Measurements from ENCODE around the gene EML6.

The EML6 gene

DNA sequence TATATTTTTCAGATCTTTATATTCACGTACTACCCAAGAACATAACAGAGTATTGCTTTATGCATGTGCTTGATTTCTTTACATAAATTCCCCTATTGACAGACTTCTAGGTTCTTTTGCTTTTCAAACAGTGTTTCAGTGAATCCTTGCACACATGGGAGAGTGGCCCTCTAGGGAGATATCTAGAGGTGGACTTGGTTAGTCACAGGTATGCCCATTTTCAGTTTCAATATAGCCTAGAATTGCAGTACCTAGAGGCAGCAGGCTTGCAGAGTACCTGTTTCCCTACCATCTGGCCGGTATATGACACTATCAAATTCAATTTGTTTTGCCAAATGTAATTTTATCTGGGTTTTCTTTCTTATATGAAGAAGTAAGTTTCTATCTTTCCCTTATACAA, 36.8 kb downstream of the EML6 start:
- no peak for DNase-seq

DNA sequence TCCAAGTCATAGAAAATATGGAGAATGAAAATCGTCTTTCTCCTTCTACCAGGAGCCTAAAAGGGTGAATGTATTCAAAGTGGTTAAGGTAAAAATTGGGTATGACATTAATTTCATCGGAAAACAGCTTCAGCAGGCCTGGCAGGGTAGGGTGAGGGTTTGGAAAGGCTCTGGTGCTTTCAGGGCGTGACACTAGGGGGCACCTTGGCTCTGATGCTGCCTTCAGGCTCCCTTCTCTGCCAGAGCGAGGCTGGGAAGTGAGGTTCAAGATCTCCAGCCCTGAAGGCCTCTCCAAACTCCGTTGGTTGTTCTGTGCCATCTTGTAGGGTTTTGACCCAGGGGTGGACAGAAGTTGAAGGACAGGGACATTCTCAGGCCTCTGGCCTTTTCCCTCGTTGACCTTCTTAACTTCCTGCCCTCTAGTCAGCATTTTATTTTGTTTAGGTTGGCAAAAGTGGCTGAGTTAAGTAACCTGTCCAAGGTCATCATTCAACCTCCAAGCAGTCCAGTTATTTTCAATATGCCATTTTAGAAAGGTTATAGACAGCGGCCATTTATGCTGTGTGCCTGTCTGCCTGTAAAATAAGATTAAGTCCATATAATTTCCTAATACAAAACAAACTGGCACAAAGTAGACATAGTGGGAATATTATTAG, 40.3 kb downstream of the EML6 start:
- DNase-seq: no peak

DNA sequence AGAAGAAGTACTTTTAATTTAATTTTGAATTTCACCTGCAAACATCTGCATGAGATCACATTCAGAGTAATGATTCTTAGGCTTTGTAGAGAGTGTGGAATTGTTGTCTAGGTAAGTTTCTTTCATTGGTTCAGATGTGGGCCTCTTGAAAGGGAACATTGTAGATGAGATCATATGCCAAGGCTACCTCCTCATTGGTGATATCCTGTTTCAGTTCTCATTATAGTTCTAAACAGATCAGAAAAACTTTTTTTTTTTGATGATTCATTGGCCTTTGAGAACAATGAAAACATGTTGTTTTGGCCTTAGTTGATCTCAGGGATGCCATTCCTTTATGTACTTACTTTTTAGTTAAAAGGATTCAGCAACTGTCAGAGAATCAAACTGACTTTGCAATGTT, 44.5 kb downstream of the EML6 start:
- DNase-seq: no peak

DNA sequence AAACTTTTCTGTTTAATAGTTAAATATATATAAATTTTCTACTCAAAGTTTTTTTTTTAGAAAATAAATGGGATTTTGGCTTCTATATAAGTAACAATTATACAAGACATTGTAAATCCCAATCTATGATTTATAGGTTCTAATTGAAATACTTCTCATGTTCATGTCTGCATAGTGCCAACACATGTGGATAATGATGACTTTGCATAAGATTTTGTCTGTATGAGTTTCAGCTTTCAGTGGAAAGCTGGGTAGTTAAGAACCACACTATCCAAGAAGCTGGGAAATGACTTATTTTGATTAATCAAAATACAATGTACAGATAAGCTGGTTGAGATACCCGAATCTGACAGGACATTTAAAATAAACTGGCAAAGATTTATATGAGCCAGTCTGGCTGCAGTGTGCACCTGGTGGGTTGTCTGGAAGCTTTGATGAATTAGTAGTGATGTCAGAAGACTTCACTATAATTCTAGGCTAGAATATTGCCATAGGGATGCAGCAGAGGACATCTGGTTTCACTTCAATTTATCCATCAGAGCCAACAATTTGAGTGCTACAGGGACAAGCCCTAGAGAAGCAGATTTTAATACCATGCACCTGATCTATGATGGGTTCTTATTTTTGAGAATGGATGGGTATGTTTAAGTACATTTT, 45.4 kb downstream of the EML6 start:
- no peak for DNase-seq

- no peak for DNase-seq
These were observed 46.7 kb downstream of the EML6 start for GRCh38 chr2:54770211-54770610.

GRCh38 chr2:54770676-54771075, 47.2 kb downstream of the EML6 start:
- DNase-seq: no peak

DNA sequence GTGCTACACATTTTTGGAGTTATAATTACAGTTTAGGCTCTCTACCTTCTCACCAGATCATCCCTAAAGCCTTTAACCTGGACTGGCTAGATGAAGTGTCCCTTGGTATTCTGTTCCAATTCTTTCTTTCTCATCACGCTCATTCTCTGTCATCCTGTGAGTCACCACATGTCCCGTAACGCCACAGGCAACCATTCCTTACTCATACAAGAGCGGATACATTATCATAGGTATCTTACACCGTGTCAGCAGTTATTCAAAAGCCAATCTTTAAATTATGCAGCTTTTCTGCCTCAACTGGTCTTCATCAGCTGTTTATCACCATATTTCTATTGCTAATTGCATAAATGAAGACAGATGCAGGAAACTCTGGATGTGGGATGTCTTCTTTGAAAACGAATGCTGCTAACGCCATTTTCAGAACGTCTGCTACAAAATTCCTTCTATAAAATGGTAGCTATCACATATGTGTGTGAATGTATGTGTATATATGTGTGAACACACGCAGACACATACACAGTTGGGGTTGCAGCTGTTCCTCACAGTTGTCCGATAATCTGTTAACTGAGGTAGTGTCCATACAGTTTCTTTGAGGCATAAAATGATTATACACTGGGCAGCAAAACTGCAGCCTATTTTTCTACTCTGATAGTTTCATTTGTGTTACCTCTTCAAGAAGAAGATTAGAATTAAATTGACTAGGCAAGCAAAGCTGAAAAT, 47.9 kb downstream of the EML6 start:
- no peak for DNase-seq

DNA sequence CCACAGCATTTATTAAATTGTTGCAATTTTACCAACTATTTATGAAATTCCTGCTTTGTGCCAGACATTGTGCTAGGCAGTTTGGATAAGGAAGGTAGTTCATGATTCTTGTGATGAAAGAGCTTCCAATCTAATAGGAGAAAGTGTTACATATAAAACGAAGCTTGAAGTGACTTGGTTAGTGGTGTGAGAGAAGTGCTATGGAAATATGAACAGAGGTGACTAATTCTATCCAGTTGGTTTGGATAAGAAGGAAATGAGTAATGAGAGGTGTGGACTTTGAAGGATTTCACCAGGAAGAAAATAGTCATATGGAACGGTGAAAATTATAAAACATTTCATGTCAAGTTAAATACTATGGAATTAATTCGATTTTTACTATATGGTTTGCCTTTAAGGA, 48.6 kb downstream of the EML6 start:
- no peak for DNase-seq

GRCh38 chr2:54772531-54772930, 49.1 kb downstream of the EML6 start:
- no peak for DNase-seq

- DNase-seq: no peak
These were observed 49.8 kb downstream of the EML6 start for GRCh38 chr2:54773233-54773632.

DNA sequence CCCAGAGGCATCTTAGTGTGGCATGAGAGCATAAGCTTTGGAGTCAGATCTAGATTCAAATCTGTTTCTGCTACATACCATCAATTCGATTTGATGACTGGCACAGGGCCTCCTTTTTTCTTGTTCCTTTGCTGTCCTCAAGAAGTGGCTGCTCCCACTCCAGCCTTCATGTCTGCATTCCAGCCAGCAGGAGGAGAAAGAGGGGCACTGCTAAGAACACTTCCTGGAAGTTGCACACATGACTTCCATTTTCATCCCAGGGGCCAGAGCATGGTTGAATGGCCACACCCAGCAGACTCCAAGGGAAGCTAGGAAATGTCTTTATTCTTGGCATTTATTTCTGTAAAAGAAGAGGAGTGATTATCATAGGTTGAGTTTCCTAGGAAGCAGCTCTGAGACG, 50.4 kb downstream of the EML6 start:
- DNase-seq: no peak

DNA sequence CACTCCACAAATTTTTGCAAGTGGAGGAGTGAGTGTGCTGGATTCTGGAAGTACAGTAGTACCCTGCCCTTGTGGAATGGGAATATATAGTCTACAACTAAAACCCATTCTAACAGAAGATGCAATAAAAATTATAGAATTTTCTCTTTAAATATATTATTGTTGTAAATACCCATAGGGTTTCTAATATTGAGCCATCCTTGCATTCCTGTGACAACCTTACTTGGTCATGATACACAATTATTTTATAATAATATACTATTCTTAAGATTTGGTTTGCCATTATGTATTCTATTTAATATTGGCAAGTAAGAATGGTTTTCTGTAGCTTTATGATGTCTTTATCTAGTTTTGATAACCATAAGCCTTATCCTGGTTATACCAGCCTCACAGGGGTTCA, 52.2 kb downstream of the EML6 start:
- no peak for DNase-seq

DNA sequence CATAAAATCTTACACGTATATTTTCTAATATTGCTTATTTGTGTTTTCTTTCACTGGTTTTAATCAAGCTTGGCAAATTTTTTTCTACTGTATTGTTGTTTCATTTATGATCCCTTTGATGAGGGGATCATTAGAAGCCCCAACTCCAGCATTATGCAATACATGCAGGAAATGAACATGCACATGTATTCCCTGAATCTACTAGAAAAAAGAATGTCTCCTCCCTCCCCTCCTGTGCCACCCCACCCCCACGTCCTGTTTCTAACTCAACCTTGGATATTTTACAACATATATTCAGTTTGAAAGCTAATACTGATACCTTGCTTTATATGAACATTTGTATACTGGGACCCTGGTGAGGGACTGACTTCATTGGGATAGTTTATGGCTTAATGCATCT, 53.0 kb downstream of the EML6 start:
- DNase-seq: no peak

DNA sequence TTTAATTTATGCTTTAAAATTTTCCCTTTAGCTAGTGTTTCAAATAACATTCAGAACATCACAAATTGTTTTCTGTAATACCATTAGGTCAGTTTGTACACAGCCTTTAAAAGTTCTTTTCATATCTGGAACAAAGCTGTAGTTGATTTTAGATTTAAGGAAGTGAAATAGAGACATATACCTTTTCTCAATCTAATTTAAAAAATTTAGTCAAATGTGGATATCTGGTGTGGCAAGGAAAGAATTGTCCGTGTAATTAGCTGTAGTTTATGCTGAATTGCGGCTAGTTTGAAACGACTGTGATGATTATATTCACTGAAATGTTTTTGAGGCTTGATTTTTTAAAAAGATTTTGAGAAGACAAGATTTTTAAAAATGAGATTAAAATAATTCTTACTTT, 59.9 kb downstream of the EML6 start:
- DNase-seq: no peak

DNA sequence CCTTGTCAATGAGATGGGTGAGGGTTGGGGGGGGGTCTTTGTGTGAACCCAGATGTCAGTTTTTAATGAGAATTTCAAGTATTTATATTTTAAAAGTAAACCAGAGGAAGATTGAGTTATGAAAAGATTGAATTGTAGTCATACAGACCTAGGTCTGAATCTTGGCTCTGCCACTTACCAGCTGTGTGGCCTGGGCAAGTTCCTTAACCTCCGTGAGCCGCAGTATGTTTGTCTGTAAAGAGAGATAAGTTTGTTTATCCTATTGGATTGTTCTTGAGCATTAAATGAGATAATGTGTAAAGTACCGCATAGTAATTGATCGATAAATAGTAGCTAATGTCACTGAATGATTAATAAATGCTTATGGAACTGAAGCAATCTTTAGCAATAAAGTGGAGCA, 63.8 kb downstream of the EML6 start:
- no peak for DNase-seq

GRCh38 chr2:54787755-54788366, 64.4 kb downstream of the EML6 start:
- no peak for DNase-seq

- no peak for DNase-seq
These were observed 66.4 kb downstream of the EML6 start for GRCh38 chr2:54789878-54790277.

- no peak for DNase-seq
These were observed 68.4 kb downstream of the EML6 start for GRCh38 chr2:54791831-54792230.

- DNase-seq: no peak
These were observed 73.8 kb downstream of the EML6 start for GRCh38 chr2:54797307-54797706.

DNA sequence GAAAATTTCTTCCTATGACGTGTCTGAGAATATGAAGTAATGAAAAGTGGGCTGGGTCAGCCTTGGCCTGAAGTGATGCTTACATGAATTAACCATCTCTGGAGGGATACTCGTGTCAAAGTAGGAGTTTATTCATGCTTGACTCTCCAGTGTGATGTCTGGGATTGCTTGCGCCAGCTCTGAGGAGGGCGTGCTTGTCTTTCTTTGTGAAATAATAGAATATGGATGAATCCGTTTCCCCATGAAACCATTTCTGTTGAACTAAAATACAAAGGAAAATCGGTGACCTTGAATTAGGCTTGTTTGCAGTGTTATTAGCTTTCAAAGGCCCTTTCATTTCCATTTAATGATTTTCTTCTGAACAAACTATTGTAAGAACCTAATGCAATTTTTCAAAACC, 77.9 kb downstream of the EML6 start:
- no peak for DNase-seq

- DNase-seq: no peak
These were observed 80.6 kb downstream of the EML6 start for GRCh38 chr2:54803783-54804751.

GRCh38 chr2:54805255-54805654, 81.8 kb downstream of the EML6 start:
- no peak for DNase-seq

- DNase-seq: no peak
These were observed 83.5 kb downstream of the EML6 start for GRCh38 chr2:54806975-54807374.

Measured in central memory CD4-positive, alpha-beta T cell (primary cell).